ENCODE measurements around the gene NOTCH1.
A peak's percentile ranks its signal among the peaks of the same experiment; 100 is the strongest.

NOTCH1 gene

DNA sequence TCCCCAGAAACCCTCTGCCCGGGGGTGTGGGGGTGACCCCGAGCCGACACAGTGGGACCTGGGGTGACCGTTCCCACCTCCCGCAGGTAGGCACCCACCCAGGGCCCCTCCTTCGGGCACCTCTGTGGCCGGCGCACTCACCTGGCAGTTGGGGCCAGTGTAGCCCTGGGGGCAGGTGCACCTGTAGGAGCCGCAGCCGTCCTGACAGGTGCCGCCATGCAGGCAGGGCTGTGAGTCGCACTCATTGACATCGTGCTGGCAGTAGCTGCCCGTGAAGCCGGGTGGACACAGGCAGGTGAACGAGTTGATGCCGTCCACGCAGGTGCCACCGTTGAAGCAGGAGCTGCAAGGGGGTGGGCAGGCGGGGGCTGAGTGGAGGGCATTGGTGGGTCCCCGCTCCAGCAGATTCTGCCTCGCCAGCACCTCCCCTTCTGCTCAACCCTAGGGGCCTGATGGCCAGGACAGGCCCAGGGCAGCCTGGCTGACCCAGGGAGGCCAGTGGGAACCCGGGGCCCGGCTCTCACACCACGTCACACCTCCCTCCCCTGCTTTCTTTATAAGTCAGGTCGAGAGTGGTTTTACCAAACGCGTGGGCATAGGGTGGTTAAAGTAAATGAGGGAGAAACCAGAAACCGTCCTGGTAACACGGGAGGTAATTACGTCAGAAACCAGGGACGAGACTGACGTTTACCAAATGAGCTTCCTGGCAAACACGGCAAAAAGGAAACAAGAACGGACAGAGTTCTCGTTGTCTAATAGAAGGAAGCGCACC lies 36.9 kb downstream of the NOTCH1 start:
- no peak overlapping the region for H4K91ac ChIP-seq (ENCODE audit: low read depth, low read length, poor library complexity)
- H3K4ac ChIP-seq (ENCODE audit: low read length): no peak overlapping the region
- H3K27ac ChIP-seq (replicated peaks; ENCODE audit: low read length): no peak overlapping the region
- no peak overlapping the region for H3K23ac ChIP-seq (ENCODE audit: low read depth, low read length, poor library complexity)
- H3K18ac ChIP-seq (ENCODE audit: low read length): no peak overlapping the region
- no peak for DNase-seq (ENCODE audit: low spot score)
- peak overlapping the region in 1 of 2 donors; percentile 49 for H3K4me3 ChIP-seq (ENCODE audit: low read length in 2 of 2)
- peaks cover 0 to 14% of the 10 kb centered on the region in 2 donors for H3K4me1 ChIP-seq (ENCODE audit: control insufficient read depth in 2 of 2, insufficient read depth in 1 of 2, low read depth in 1 of 2, low read length in 2 of 2)
- H3K9ac ChIP-seq (ENCODE audit: low read depth, low read length, poor library complexity): no peak overlapping the region
- H2AFZ ChIP-seq (ENCODE audit: low read length): no peak overlapping the region
- no CpG with 5 or more reads among the region's 37 CpGs for WGBS, 2 donors (ENCODE audit: extremely low coverage in 2 of 2, insufficient read length in 2 of 2, insufficient replicate concordance in 1 of 2)
- no peak overlapping the region for H2BK15ac ChIP-seq (ENCODE audit: low read length)
- no peaks in the 10 kb centered on the region for H3K27me3 ChIP-seq (ENCODE audit: control insufficient read depth in 3 of 3, insufficient read depth in 3 of 3, low read depth in 1 of 3, low read length in 3 of 3)
- H3K4me2 ChIP-seq (ENCODE audit: insufficient read depth, low read length, poor library complexity, severe bottlenecking): no peak overlapping the region
- no peak overlapping the region for H3K14ac ChIP-seq (ENCODE audit: low read length)
- no peak overlapping the region for H2BK120ac ChIP-seq (ENCODE audit: low read depth, low read length)
- H2BK12ac ChIP-seq (ENCODE audit: low read length): no peak overlapping the region
- H3K79me1 ChIP-seq (ENCODE audit: low read depth, low read length): peaks cover 29% of the 10 kb centered on the region
- H3K36me3 ChIP-seq (replicated peaks in 1 of 2; ENCODE audit: control insufficient read depth in 2 of 2, insufficient read depth in 2 of 2, low read length in 2 of 2): peaks cover 85 to 98% of the 10 kb centered on the region in 2 donors
- H4K8ac ChIP-seq (ENCODE audit: low read depth, low read length): no peak overlapping the region
- peaks cover 0 to 2% of the 10 kb centered on the region in 2 donors for H3K9me3 ChIP-seq (replicated peaks in 1 of 2; ENCODE audit: control insufficient read depth in 2 of 2, insufficient read depth in 1 of 2, low read depth in 1 of 2, low read length in 2 of 2)
- H2AK5ac ChIP-seq (ENCODE audit: low read depth, low read length): no peak overlapping the region
- H2BK5ac ChIP-seq (ENCODE audit: low read length): no peak overlapping the region

DNA sequence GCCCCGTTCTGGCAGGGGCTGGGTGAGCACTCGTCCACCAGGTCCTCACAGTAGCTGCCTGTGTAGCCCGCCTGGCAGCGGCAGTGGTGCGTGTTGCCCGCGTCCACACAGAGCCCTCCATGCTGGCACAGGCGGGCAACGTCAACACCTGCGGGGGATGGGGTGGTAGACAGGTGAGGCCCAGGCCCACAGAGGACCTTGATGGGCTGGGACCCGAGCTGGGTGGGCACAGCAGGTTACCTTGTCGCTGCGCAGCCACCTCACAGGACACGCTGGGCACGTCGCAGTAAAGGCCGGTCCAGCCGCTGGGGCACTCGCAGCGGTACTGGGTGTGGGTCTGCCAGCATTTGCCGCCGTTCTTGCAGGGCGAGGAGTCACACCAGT lies 37.9 kb downstream of the NOTCH1 start:
- no CpG with 5 or more reads among the region's 23 CpGs for WGBS, 2 donors (ENCODE audit: extremely low coverage in 2 of 2, insufficient read length in 2 of 2, insufficient replicate concordance in 1 of 2)
- peaks cover 31% of the 10 kb centered on the region for H3K79me1 ChIP-seq (ENCODE audit: low read depth, low read length)
- H3K27me3 ChIP-seq (ENCODE audit: control insufficient read depth in 3 of 3, insufficient read depth in 3 of 3, low read depth in 1 of 3, low read length in 3 of 3): no peaks in the 10 kb centered on the region
- no peak overlapping the region for H2BK12ac ChIP-seq (ENCODE audit: low read length)
- H3K18ac ChIP-seq (ENCODE audit: low read length): peak overlapping the region; percentile 5
- no peak overlapping the region for H3K4me2 ChIP-seq (ENCODE audit: insufficient read depth, low read length, poor library complexity, severe bottlenecking)
- H2BK5ac ChIP-seq (ENCODE audit: low read length): peak overlapping the region; percentile 19
- peaks cover 0 to 12% of the 10 kb centered on the region in 2 donors for H3K4me1 ChIP-seq (ENCODE audit: control insufficient read depth in 2 of 2, insufficient read depth in 1 of 2, low read depth in 1 of 2, low read length in 2 of 2)
- H4K91ac ChIP-seq (ENCODE audit: low read depth, low read length, poor library complexity): no peak overlapping the region
- H2AK5ac ChIP-seq (ENCODE audit: low read depth, low read length): no peak overlapping the region
- H3K9ac ChIP-seq (ENCODE audit: low read depth, low read length, poor library complexity): peak overlapping the region; percentile 21
- no peak overlapping the region for H2BK15ac ChIP-seq (ENCODE audit: low read length)
- H3K14ac ChIP-seq (ENCODE audit: low read length): peak overlapping the region; percentile 63
- peaks cover 88 to 98% of the 10 kb centered on the region in 2 donors for H3K36me3 ChIP-seq (replicated peaks in 1 of 2; ENCODE audit: control insufficient read depth in 2 of 2, insufficient read depth in 2 of 2, low read length in 2 of 2)
- no peak overlapping the region for H3K4ac ChIP-seq (ENCODE audit: low read length)
- H3K27ac ChIP-seq (replicated peaks; ENCODE audit: low read length): no peak overlapping the region
- H4K8ac ChIP-seq (ENCODE audit: low read depth, low read length): no peak overlapping the region
- H3K9me3 ChIP-seq (replicated peaks in 1 of 2; ENCODE audit: control insufficient read depth in 2 of 2, insufficient read depth in 1 of 2, low read depth in 1 of 2, low read length in 2 of 2): peaks cover 0 to 2% of the 10 kb centered on the region in 2 donors
- no peak overlapping the region for H2AFZ ChIP-seq (ENCODE audit: low read length)
- H3K23ac ChIP-seq (ENCODE audit: low read depth, low read length, poor library complexity): peak overlapping the region; percentile 75
- H2BK120ac ChIP-seq (ENCODE audit: low read depth, low read length): no peak overlapping the region
- peak overlapping the region in 1 of 2 donors; percentile 9 for H3K4me3 ChIP-seq (ENCODE audit: low read length in 2 of 2)
- no peak for DNase-seq (ENCODE audit: low spot score)

DNA sequence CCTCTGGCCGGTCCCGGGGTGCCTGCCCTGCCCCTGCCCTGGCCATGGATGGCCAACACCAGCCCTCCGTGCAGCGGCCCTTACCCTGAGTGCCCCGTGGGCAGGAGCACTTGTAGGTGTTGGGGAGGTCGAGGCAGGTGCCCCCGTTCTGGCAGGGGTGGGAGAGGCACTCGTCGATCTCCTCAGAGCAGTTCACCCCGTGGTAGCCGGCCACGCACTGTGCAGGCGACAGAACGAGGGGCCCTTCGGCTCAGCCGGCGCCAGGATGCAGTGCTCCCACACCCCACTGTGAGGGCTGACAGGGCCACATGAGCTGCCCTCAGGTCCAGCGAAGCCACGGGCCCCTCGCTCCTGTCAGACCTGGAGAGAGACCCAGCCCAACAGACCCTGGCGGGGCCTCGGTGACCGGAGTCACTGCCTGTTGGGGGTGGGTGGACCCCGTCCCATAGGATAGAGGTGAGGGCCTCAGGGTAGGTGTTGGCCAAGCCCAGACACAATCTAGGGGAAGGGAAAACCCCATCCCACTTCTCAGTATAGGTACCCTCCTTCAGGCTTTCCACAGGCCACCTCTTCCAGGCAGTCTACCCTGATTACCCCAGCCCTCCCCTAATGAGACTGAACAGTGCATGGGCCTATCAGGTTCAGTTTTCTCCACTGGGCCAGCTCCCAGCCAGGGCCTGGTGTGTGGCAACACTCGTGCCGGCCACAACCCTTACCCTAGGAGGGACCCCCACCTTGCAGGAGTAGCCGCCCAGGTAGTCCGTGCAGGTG lies 38.4 kb downstream of the NOTCH1 start:
- Histone ChIP-seq H3K14ac (ENCODE audit: low read length) (peak overlapping the region; percentile 63), H3K4ac (ENCODE audit: low read length) (no peak overlapping the region), H3K4me2 (ENCODE audit: insufficient read depth, low read length, poor library complexity, severe bottlenecking) (no peak overlapping the region), H3K4me3 (ENCODE audit: low read length in 2 of 2) (no peak overlapping the region), H3K79me1 (ENCODE audit: low read depth, low read length) (peaks cover 33% of the 10 kb centered on the region), H3K23ac (ENCODE audit: low read depth, low read length, poor library complexity) (peak overlapping the region; percentile 75), H3K9me3 (replicated peaks in 1 of 2; ENCODE audit: control insufficient read depth in 2 of 2, insufficient read depth in 1 of 2, low read depth in 1 of 2, low read length in 2 of 2) (no peaks in the 10 kb centered on the region), H4K91ac (ENCODE audit: low read depth, low read length, poor library complexity) (no peak overlapping the region), H2BK5ac (ENCODE audit: low read length) (peak overlapping the region; percentile 24), H2BK15ac (ENCODE audit: low read length) (no peak overlapping the region), H3K18ac (ENCODE audit: low read length) (peak overlapping the region; percentile 5), H4K8ac (ENCODE audit: low read depth, low read length) (no peak overlapping the region), H3K4me1 (ENCODE audit: control insufficient read depth in 2 of 2, insufficient read depth in 1 of 2, low read depth in 1 of 2, low read length in 2 of 2) (peaks cover 0 to 8% of the 10 kb centered on the region in 2 donors), H2BK12ac (ENCODE audit: low read length) (no peak overlapping the region), H3K27me3 (ENCODE audit: control insufficient read depth in 3 of 3, insufficient read depth in 3 of 3, low read depth in 1 of 3, low read length in 3 of 3) (no peaks in the 10 kb centered on the region), H3K27ac (replicated peaks; ENCODE audit: low read length) (no peak overlapping the region), H2BK120ac (ENCODE audit: low read depth, low read length) (no peak overlapping the region), H2AK5ac (ENCODE audit: low read depth, low read length) (no peak overlapping the region), H3K36me3 (replicated peaks in 1 of 2; ENCODE audit: control insufficient read depth in 2 of 2, insufficient read depth in 2 of 2, low read length in 2 of 2) (peaks cover 89 to 99% of the 10 kb centered on the region in 2 donors), H3K9ac (ENCODE audit: low read depth, low read length, poor library complexity) (peak overlapping the region; percentile 60), H2AFZ (ENCODE audit: low read length) (no peak overlapping the region)
- DNase-seq (ENCODE audit: low spot score): no peak
- WGBS, 2 donors (ENCODE audit: extremely low coverage in 2 of 2, insufficient read length in 2 of 2, insufficient replicate concordance in 1 of 2): no CpG with 5 or more reads among the region's 28 CpGs

DNA sequence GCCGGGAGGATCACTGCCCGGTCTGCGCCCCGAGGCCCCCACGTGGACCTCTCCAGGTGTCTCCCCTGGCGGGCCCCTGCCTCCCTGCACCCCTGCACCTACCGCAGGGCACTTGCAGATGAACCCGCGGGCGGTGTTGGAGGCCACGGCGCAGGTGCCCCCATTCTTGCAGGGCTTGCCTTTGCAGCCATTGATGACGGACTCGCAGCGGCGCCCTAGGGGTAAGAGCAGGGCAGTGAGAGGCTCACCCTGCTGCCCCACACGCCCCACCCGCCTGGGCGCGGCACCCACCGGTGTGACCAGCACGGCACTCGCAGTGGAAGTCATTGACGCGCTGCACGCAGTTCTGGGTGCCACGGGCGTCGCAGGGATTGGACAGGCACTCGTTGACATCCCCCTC lies 39.4 kb downstream of the NOTCH1 start:
- H3K18ac ChIP-seq (ENCODE audit: low read length): peak overlapping the region; percentile 28
- H2AFZ ChIP-seq (ENCODE audit: low read length): no peak overlapping the region
- H3K9ac ChIP-seq (ENCODE audit: low read depth, low read length, poor library complexity): no peak overlapping the region
- H3K27ac ChIP-seq (replicated peaks; ENCODE audit: low read length): no peak overlapping the region
- H3K14ac ChIP-seq (ENCODE audit: low read length): no peak overlapping the region
- no peaks in the 10 kb centered on the region for H3K9me3 ChIP-seq (replicated peaks in 1 of 2; ENCODE audit: control insufficient read depth in 2 of 2, insufficient read depth in 1 of 2, low read depth in 1 of 2, low read length in 2 of 2)
- no peak overlapping the region for H3K4ac ChIP-seq (ENCODE audit: low read length)
- H3K23ac ChIP-seq (ENCODE audit: low read depth, low read length, poor library complexity): no peak overlapping the region
- H2BK15ac ChIP-seq (ENCODE audit: low read length): no peak overlapping the region
- H3K4me3 ChIP-seq (ENCODE audit: low read length in 2 of 2): no peak overlapping the region
- H2BK12ac ChIP-seq (ENCODE audit: low read length): no peak overlapping the region
- H3K36me3 ChIP-seq (replicated peaks in 1 of 2; ENCODE audit: control insufficient read depth in 2 of 2, insufficient read depth in 2 of 2, low read length in 2 of 2): peaks cover 86 to 98% of the 10 kb centered on the region in 2 donors
- peaks cover 27% of the 10 kb centered on the region for H3K79me1 ChIP-seq (ENCODE audit: low read depth, low read length)
- DNase-seq (ENCODE audit: low spot score): no peak
- no peak overlapping the region for H4K91ac ChIP-seq (ENCODE audit: low read depth, low read length, poor library complexity)
- H4K8ac ChIP-seq (ENCODE audit: low read depth, low read length): no peak overlapping the region
- H2AK5ac ChIP-seq (ENCODE audit: low read depth, low read length): no peak overlapping the region
- no peak overlapping the region for H3K4me2 ChIP-seq (ENCODE audit: insufficient read depth, low read length, poor library complexity, severe bottlenecking)
- WGBS, 2 donors (ENCODE audit: extremely low coverage in 2 of 2, insufficient read length in 2 of 2, insufficient replicate concordance in 1 of 2): no CpG with 5 or more reads among the region's 30 CpGs
- H3K27me3 ChIP-seq (ENCODE audit: control insufficient read depth in 3 of 3, insufficient read depth in 3 of 3, low read depth in 1 of 3, low read length in 3 of 3): no peaks in the 10 kb centered on the region
- H2BK5ac ChIP-seq (ENCODE audit: low read length): peak overlapping the region; percentile 35
- H2BK120ac ChIP-seq (ENCODE audit: low read depth, low read length): no peak overlapping the region
- no peaks in the 10 kb centered on the region for H3K4me1 ChIP-seq (ENCODE audit: control insufficient read depth in 2 of 2, insufficient read depth in 1 of 2, low read depth in 1 of 2, low read length in 2 of 2)
